Colon (tissue), 2 donors: ENCODE data around the gene MLIP.
A peak's percentile ranks its signal among the peaks of the same experiment; 100 is the strongest.

Source experiments
- FAIRE-seq: peaks from 2 replicates; lab custom pipeline; 2012; peaks lifted over from hg19 to GRCh38; lab: Jason Lieb, UNC
- donor health status: control.
- donor health status: control.

Gene MLIP

DNA sequence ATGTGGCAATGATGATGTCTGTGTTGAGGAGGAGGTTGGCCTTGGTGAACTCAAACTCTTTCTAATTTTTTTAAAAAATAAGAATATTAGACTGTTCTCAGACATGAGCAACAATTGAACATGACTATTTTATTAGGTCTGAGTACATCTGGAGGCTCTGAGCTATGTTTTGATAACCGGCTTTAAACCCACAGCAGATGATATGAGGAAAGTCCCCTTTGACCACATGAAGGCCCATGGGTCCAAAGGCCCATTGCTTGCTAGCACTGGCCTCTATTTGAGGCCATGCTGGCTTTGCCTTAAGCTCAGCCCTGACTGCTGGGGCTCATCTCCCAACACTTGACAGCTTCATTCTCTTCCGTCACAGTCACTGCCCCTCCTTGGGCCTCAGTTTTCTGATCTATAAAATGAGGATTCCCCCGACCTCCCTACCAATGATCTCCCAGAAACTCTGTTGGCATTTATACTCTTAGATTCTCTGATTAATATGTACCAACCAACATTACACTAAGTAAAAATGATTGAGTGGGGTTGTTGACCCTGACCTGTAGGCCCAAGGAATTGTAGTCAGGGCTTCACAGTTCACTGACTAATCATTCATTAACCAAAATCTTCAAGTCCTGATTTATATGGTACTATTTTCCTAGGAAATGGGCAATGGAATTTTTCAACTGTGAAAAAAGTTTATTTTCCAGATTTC lies 173.1 kb downstream of the MLIP start:
- no peak for FAIRE-seq

GRCh38 chr6:54285595-54285994 lies 174.4 kb downstream of the MLIP start:
- FAIRE-seq: no peak

DNA sequence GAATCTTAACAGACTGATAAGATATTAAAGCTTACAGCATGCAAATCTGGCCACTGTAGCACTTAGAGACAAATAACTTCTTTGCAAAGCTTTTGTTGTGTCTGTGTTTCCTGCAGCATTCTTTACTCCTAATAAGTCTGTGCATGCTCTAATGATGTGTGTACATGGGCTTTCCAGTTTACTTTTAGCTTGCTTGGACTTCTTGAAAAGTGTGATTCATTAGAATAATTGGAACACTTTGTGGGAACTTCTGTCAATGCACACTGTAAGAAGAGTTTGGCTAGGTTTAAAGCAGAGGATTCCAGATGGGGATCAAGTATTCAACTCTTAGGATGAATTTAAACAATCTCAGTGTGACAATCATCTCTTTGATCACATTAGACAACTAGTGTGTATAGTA lies 174.9 kb downstream of the MLIP start:
- FAIRE-seq: no peak

DNA sequence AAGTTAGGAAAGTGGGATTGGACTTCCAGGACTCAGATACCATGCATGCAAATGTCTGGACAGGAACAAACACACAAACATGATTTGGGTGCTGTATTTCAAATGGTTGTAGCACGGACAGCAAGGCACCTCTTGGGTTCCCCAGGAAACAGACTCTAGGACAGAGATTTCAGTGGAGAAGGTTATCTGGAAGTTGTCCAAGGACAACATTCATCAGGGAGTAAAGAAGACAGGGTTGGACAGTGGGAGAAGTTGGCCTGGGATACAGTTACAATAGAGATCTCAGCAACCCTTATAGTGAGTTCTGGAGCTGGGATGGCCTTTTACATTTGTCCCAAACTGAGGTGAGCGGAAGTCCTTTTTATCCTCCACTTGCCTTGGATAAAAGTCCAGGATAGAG lies 177.2 kb downstream of the MLIP start:
- no peak for FAIRE-seq

- no peak for FAIRE-seq
Observed at GRCh38 chr6:54289426-54289825, 178.2 kb downstream of the MLIP start.

GRCh38 chr6:54291146-54291545 lies 179.9 kb downstream of the MLIP start:
- no peak for FAIRE-seq

- no peak for FAIRE-seq
Observed at GRCh38 chr6:54291738-54292137, 180.5 kb downstream of the MLIP start.

DNA sequence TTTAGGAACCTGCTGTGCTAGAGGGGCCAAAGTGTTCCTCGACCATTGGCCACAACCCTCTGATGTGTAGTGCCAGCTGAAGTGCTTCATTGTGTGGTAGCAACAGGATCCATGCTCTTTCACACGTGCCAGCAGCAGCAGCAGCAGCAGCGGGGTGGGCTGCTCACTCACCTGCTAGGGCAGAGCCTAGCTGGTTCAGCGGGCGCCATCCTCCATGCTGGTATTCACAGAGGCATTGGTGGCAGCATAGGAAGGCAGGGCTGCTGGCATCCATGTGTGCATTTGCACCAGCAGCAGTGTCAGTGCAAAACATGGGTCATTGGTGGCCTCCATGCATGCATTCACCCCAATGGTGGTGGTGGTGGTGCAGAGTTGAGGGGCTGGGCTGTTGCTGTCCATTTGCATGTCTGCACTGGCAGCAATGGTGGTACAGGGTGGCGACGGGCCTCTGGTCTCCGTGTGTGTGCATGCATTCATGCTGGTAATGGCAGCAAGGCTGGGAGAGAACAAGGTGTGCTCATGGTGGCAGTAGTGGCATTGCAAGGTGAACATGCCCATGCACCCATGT lies 183.8 kb downstream of the MLIP start:
- FAIRE-seq: no peak

DNA sequence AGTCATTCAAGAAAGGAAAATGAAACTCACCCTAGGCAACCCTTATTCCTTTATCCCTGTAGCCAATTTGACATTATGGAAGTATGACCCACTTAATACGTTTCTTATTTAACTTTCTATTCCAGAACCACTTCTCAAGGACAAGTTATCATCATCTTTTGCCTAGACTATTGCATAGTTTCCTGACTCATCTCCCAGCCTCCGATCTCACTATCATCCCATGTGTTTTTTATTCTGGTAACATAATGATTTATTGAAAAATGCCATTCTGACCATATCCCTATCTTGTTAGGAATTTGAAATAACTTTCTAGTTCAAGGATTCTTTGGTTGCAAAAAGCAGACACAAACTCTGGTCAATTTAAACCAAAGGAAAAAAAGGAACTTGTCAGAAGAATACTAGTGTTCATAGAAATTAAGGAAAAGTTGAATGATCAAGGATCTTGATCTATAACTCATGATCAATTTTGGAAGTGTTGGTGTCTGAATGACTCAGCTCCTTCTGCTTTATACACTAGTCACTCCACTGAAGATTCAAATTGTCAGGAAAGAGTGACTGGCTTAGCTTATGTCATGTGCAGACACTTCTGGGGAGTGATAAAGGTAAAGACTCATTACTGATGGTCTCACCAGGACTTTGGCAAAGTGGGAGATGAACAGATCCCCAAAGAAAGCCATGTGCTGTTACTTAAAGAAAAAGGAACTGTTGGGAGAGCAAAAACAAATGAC lies 188.5 kb downstream of the MLIP start:
- no peak for FAIRE-seq

DNA sequence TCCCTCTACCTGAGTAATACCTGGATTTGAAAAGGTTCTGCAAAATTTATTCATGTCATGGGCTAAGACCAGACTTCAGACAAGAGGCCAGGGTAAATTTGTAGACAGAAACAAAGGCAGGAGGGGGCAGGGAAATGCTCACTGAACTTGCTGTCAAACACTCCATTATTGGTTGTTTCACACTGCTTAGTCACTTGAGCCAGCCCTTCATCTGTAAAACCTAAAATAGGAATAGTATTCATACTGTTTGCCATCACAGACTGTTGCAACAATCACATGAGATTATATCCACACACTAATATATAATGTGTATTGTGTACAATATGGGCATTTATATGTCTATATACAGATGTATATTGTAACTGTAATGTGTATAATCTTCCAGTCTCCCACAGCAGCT lies 190.5 kb downstream of the MLIP start:
- FAIRE-seq: no peak

DNA sequence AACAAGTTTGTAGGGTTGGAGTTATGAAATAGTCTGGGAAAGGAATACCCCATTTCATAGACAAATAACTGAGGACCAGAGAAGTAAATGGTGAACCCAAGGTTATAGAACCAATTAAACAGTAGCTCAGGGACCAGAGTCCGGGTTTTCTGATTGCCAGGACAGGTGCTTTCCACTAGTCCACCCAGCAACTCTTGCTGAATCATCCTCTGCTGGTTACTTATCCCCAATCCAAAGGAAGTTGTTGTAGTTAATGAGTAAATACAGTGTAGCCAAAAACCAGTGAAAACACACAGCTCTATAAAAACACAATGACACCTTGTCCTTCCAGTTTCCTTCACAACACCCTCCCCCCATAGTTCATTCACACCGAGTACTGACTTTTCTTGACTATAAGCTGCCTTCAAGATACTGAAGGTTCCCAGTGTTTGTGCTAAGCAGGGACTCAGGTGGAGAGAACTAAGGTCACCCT lies 196.2 kb downstream of the MLIP start:
- peak; percentile 74 for FAIRE-seq

GRCh38 chr6:54308289-54308985 lies 197.2 kb downstream of the MLIP start, which contains the start of gene TINAG:
TSS of gene TINAG (plus strand) at chr6:54308441. CDS start at chr6:54308551, 110 bp downstream.
- FAIRE-seq: no peak

GRCh38 chr6:54308986-54309315 lies 197.7 kb downstream of the MLIP start:
- no peak for FAIRE-seq

DNA sequence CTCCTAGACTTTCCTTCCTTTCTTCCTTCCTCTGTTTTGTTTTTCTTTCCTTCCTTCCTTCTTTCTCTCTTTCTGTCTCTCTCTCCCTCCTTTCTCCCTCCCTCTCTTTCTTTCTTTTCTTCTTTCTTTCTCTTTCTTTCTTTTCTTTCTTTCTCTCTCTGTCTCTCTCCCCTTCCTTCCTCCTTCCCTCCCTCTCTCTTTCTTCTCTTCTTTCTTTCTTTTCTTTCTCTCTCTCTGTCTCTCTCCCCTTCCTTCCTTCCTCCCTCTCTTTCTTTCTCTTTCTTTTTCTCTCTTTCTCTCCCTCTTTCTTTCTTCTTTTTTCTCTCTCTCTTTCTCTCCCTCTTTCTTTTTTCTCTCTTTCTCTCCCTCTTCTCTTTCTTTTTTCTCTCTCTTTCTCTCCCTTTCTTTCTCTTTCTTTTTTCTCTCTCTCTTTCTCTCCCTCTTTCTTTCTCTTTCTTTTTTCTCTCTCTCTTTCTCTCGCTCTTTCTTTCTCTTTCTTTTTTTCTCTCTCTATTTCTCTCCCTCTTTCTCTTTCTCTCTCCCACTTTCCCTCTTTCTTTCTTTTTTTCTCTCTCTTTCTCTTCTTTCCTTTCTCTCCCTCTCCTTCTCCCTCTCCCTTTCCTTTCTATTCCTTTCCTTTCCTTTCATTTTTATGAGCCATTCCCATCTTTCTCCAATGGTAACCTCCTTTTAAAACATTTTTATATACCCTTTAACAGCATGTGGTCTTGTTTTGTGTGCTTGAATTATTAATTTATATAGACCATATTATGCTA lies 199.3 kb downstream of the MLIP start:
- FAIRE-seq: no peak

GRCh38 chr6:54315656-54316055 lies 204.4 kb downstream of the MLIP start:
- no peak for FAIRE-seq
